Naive thymus-derived CD4-positive, alpha-beta T cell (primary cell): ENCODE results near the gene TMEM170A. TPM values are rescaled to one million over a fixed set of nuclear protein-coding genes. Genes with fewer than 3 reads are reported as not detected.
A peak's percentile ranks its signal among the peaks of the same experiment; 100 is the strongest.
"Not testable (repeated sequence)": the region's sequence is repeated elsewhere in the genome, so short reads cannot be mapped to it uniquely, and the experiment has no call there.

Experiments used
- ATAC-seq: fragments of 150-1000 bp; cut with Tn5 transposase; 2 replicates; pipeline ENCODE4 v1.10.0; 2021; ENCODE audit warnings: mild to moderate bottlenecking, moderate library complexity
- CTCF ChIA-PET: fragments of 350-600 bp; sonication (Branson Sonifier 250); formaldehyde crosslinking; loops from one replicate; lab custom pipeline; 2021; ENCODE audit warnings: antibody characterized with exemption; lab: Charles Lee
- POLR2A ChIA-PET: fragments of 350-600 bp; sonication (Branson Sonifier 250); formaldehyde crosslinking; loops from one replicate; lab custom pipeline; 2021; ENCODE audit warnings: antibody characterized with exemption, inconsistent platforms; lab: Charles Lee
- DNase-seq, 9 donors: peaks; one replicate each; pipeline versions ENCODE4 v3.0.0 to v3.0.0-alpha.2; 2020 to 2022; ENCODE audit warnings: mixed read lengths in 1 of 9
- H3K27ac ChIP-seq: one replicate; pipeline ENCODE4 v1.7.0; 2013; ENCODE audit warnings: mild to moderate bottlenecking, low read depth, low read length, moderate library complexity
- H3K27me3 ChIP-seq, 2 donors: one replicate each; pipeline ENCODE4 v1.7.0; 2013; ENCODE audit warnings: low read length in 2 of 2, mild to moderate bottlenecking in 2 of 2, moderate library complexity in 2 of 2; ENCODE audit not compliant: control insufficient read depth in 2 of 2, insufficient read depth in 2 of 2
- H3K36me3 ChIP-seq, 3 experiments: 1 replicate in 2 of 3; 2 replicates in 1 of 3; pipeline ENCODE4 v1.7.0; 2013; ENCODE audit warnings: low read length in 3 of 3, mild to moderate bottlenecking in 3 of 3, moderate library complexity in 1 of 3; ENCODE audit not compliant: insufficient read depth in 3 of 3, control insufficient read depth in 2 of 3
- H3K4me1 ChIP-seq, 2 donors: one replicate each; pipeline ENCODE4 v1.7.0; 2013; ENCODE audit warnings: low read length in 2 of 2, mild to moderate bottlenecking in 2 of 2, moderate library complexity in 1 of 2; ENCODE audit not compliant: control insufficient read depth in 2 of 2, insufficient read depth in 2 of 2
- H3K4me3 ChIP-seq: 2 replicates; pipeline ENCODE4 v1.7.0; 2013; ENCODE audit warnings: mild to moderate bottlenecking, low read length
- H3K9me3 ChIP-seq, 3 experiments: 1 replicate in 2 of 3; 2 replicates in 1 of 3; pipeline ENCODE4 v1.7.0; 2013; ENCODE audit warnings: low read length in 3 of 3; ENCODE audit not compliant: control insufficient read depth in 2 of 3
- H3K27ac Mint-ChIP-seq, 9 donors: one replicate each; pipeline ENCODE4 v1.8.0; 2020 to 2022; ENCODE audit warnings: mixed read lengths in 9 of 9, mild to moderate bottlenecking in 8 of 9, moderate library complexity in 5 of 9, inconsistent platforms in 2 of 9
- H3K27me3 Mint-ChIP-seq, 5 donors: one replicate each; pipeline ENCODE4 v1.8.0; 2021 to 2022; ENCODE audit warnings: mixed read lengths in 5 of 5, mild to moderate bottlenecking in 1 of 5
- H3K36me3 Mint-ChIP-seq, 5 donors: one replicate each; pipeline ENCODE4 v1.8.0; 2020 to 2022; ENCODE audit warnings: mixed read lengths in 5 of 5, mild to moderate bottlenecking in 3 of 5, inconsistent platforms in 1 of 5
- H3K4me1 Mint-ChIP-seq, 7 donors: one replicate each; pipeline ENCODE4 v1.8.0; 2020 to 2022; ENCODE audit warnings: mixed read lengths in 7 of 7, mild to moderate bottlenecking in 3 of 7, inconsistent platforms in 1 of 7
- H3K4me3 Mint-ChIP-seq, 10 donors: one replicate each; pipeline ENCODE4 v1.8.0; 2020 to 2022; ENCODE audit warnings: mild to moderate bottlenecking in 10 of 10, mixed read lengths in 10 of 10, moderate library complexity in 6 of 10, inconsistent platforms in 2 of 10
- H3K9me3 Mint-ChIP-seq, 11 donors: one replicate each; pipeline ENCODE4 v1.8.0; 2020 to 2022; ENCODE audit warnings: mixed read lengths in 11 of 11, mild to moderate bottlenecking in 4 of 11, inconsistent platforms in 1 of 11, moderate library complexity in 1 of 11
- intact Hi-C, 2 donors: fragments of 100-400 bp; cut with micrococcal nuclease; formaldehyde crosslinking; loops; one replicate each; pipeline ENCODE4 v1.15.1; 2023
- polyA plus RNA-seq, 2 donors: library from polyadenylated mRNA; unstranded; fragments of 300-500 nt; fragmentation: Illumina TruSeq; gene quantifications; one replicate each; pipeline ENCODE4 v1.2.3, GENCODE V29; 2021
- total RNA-seq, 6 experiments: library from RNA in 5 of 6; stranded (reverse) in 5 of 6; gene quantifications; 1 replicate in 5 of 6; 2 replicates in 1 of 6; pipeline ENCODE4 v1.2.3 and lab custom pipeline; 2021 to 2026

Gene TMEM170A
- total and polyA plus RNA-seq, 7 experiments from 2014 or later = 31.0 to 50.9 (median 35.9) TPM

DNA sequence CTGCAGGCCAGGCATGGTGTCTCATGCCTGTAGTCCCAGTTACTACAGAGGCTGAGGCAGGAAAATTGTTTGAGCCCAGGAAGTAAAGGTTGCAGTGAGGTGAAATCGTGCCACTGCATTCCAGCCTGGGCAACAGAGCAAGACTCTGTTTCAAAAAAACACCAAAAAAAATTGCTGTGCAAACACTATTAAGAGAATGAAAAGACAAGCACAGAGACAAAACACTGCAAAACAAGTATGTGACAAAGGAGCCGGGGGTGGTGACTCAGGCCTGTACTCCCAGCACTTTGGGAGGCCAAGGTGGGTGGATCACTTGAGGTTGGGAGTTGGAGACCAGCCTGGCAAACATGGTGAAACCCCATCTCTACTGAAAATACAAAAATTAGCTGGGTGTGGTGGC, 38.0 kb downstream of the TMEM170A start:
- H3K4me1 Mint-ChIP-seq = peaks cover 13 to 65% (median 58%) of the 10 kb centered on the region in 7 donors
- ChIA-PET POLR2A (interaction anchor here (0.6 kb wide), 1 partner anchor 222 kb away, joined by 4 read pairs; no protein-coding TSS in a partner anchor), CTCF (interaction anchor here (1.8 kb wide), 1 partner anchor 39 kb away, joined by 5 read pairs; no protein-coding TSS in a partner anchor)
- H3K9me3 Mint-ChIP-seq, H3K4me3 Mint-ChIP-seq, H3K27me3 ChIP-seq, DNase-seq, ATAC-seq, H3K9me3 ChIP-seq, H3K27ac ChIP-seq, H3K27me3 Mint-ChIP-seq, H3K36me3 ChIP-seq, H3K4me3 ChIP-seq, H3K4me1 ChIP-seq, intact Hi-C loops: not testable (repeated sequence)
- H3K36me3 Mint-ChIP-seq = peaks cover 0 to 10% (median 3%) of the 10 kb centered on the region in 5 donors
- peak overlapping the region in 2 of 9 donors; percentile 22 to 46 for H3K27ac Mint-ChIP-seq

- CTCF ChIA-PET = not testable (repeated sequence)
These were observed 40.3 kb downstream of the TMEM170A start for GRCh38 chr16:75424105-75424762.

GRCh38 chr16:75423723-75424104, 40.8 kb downstream of the TMEM170A start:
- intact Hi-C loops = loop anchor here in 1 of 2 donors (5.0 kb wide), 1 partner anchor 39 kb away; the partner anchor contains the start of gene TMEM170A
- DNase-seq (no peak), ATAC-seq (no peak)
- H3K36me3 ChIP-seq = no peaks in the 10 kb centered on the region
- no peak overlapping the region for H3K27ac ChIP-seq
- Mint-ChIP-seq H3K4me1 (peaks cover 20 to 59% (median 57%) of the 10 kb centered on the region in 7 donors), H3K9me3 (no peaks in the 10 kb centered on the region), H3K4me3 (no peak overlapping the region), H3K36me3 (peaks cover 0 to 6% (median 0%) of the 10 kb centered on the region in 5 donors), H3K27me3 (no peaks in the 10 kb centered on the region), H3K27ac (peak overlapping the region in 5 of 9 donors; percentile 17 to 72 (median 46))
- CTCF ChIA-PET = no interaction called here
- H3K27me3 ChIP-seq = no peaks in the 10 kb centered on the region
- no peak overlapping the region for H3K4me3 ChIP-seq
- no peaks in the 10 kb centered on the region for H3K9me3 ChIP-seq
- H3K4me1 ChIP-seq = peaks cover 0 to 8% of the 10 kb centered on the region in 2 donors
- POLR2A ChIA-PET = no interaction called here

More at GRCh38 chr16:75424105-75424762, 40.3 kb downstream of the TMEM170A start:
- H3K36me3 ChIP-seq, ATAC-seq, DNase-seq, H3K4me1 ChIP-seq, H3K9me3 ChIP-seq, H3K9me3 Mint-ChIP-seq, POLR2A ChIA-PET, H3K27me3 Mint-ChIP-seq, H3K36me3 Mint-ChIP-seq, H3K27ac ChIP-seq, H3K27me3 ChIP-seq, H3K4me3 ChIP-seq: not testable (repeated sequence)
- peaks cover 21 to 62% (median 57%) of the 10 kb centered on the region in 7 donors for H3K4me1 Mint-ChIP-seq
- H3K27ac Mint-ChIP-seq = peak overlapping the region in 3 of 9 donors; percentile 17 to 72 (median 55)
- intact Hi-C loops = loop anchor here in 1 of 2 donors (5.0 kb wide), 1 partner anchor 38 kb away; the partner anchor contains the start of gene TMEM170A
- H3K4me3 Mint-ChIP-seq = peak overlapping the region in 1 of 10 donors; percentile 25

GRCh38 chr16:75421820-75422126, 42.7 kb downstream of the TMEM170A start:
- Mint-ChIP-seq H3K27ac (peak overlapping the region in 8 of 9 donors; percentile 32 to 83 (median 78)), H3K9me3 (no peaks in the 10 kb centered on the region), H3K4me3 (peak overlapping the region in 7 of 10 donors; percentile 20 to 75 (median 43)), H3K4me1 (peaks cover 19 to 58% (median 51%) of the 10 kb centered on the region in 7 donors), H3K27me3 (no peaks in the 10 kb centered on the region), H3K36me3 (no peaks in the 10 kb centered on the region)
- Histone ChIP-seq H3K9me3 (no peaks in the 10 kb centered on the region), H3K4me3 (no peak overlapping the region), H3K36me3 (no peaks in the 10 kb centered on the region), H3K27ac (peak overlapping the region; percentile 29), H3K27me3 (no peaks in the 10 kb centered on the region), H3K4me1 (peaks cover 0 to 8% of the 10 kb centered on the region in 2 donors)
- intact Hi-C loops = loop anchor here in 1 of 2 donors (5.0 kb wide), 1 partner anchor 41 kb away; the partner anchor contains the start of gene TMEM170A
- ChIA-PET POLR2A (interaction anchor here (1.3 kb wide), 1 partner anchor 12 kb away, joined by 5 read pairs; the partner anchor contains the start of gene CFDP1), CTCF (no interaction called here)
- DNase-seq (no peak), ATAC-seq (no peak)

- Mint-ChIP-seq H3K4me1 (peaks cover 19 to 58% (median 51%) of the 10 kb centered on the region in 7 donors), H3K4me3 (peak overlapping the region; percentile 20 to 75 (median 54)), H3K36me3 (no peaks in the 10 kb centered on the region), H3K27me3 (no peaks in the 10 kb centered on the region), H3K9me3 (no peaks in the 10 kb centered on the region), H3K27ac (peak overlapping the region in 8 of 9 donors; percentile 36 to 83 (median 78))
- H3K4me3 ChIP-seq = no peak overlapping the region
- ChIA-PET POLR2A (interaction anchor here (1.3 kb wide), 1 partner anchor 12 kb away, joined by 5 read pairs; the partner anchor contains the start of gene CFDP1), CTCF (interaction anchor here (0.6 to 1.5 kb wide), 3 partner anchors 13 to 221 kb away, joined by 3 to 4 read pairs (median 3); no protein-coding TSS in a partner anchor)
- no peaks in the 10 kb centered on the region for H3K36me3 ChIP-seq
- H3K4me1 ChIP-seq = peaks cover 0 to 8% of the 10 kb centered on the region in 2 donors
- H3K9me3 ChIP-seq = no peaks in the 10 kb centered on the region
- intact Hi-C loops = loop anchor here in 1 of 2 donors (5.0 kb wide), 1 partner anchor 41 kb away; the partner anchor contains the start of gene TMEM170A
- DNase-seq (peak in 3 of 9 donors; percentile 10 to 37 (median 21)), ATAC-seq (peak; percentile 49)
- H3K27ac ChIP-seq = peak overlapping the region; percentile 35
- no peaks in the 10 kb centered on the region for H3K27me3 ChIP-seq
These were observed 43.3 kb downstream of the TMEM170A start for GRCh38 chr16:75420987-75421819.

DNA sequence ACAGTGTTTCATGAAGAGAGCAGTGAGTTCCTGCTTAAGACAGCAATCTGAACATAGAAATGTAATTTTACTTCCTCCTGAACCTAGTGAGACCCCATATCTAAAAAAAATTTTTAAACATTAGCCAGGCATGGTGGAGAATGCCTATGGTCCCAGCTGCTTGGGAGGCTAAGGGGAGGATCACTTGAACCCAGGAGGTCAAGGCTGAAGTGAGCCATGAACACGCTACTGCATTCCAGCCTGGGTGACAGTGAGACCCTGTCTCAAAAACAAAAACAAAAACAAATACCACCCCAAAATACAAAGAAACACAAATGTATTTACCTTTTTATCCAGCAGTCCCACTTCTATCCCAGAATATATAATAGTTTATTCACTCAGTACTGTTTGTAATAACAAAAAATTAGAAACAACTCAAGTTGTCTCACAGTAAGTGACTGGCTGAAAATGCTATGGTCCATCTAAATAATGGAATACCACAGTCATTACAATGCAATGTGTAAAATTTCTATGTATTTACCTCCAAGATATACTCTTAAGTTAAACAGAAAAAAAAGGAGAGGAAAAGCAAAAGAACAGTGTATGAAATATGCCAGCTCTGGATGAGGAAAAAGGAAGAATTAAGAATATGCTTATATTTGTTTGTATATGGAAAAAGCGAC, 47.5 kb downstream of the TMEM170A start:
- peaks cover 4 to 12% (median 5%) of the 10 kb centered on the region in 5 donors for H3K36me3 Mint-ChIP-seq
- H3K27ac ChIP-seq = no peak overlapping the region
- peak overlapping the region in 1 of 9 donors; percentile 31 for H3K27ac Mint-ChIP-seq
- intact Hi-C loops = no loop called here
- peaks cover 17 to 67% (median 40%) of the 10 kb centered on the region in 7 donors for H3K4me1 Mint-ChIP-seq
- ChIA-PET POLR2A (interaction anchor here (2.4 kb wide), 1 partner anchor 16 kb away, joined by 10 read pairs; the partner anchor contains the start of gene CFDP1), CTCF (interaction anchor here (1.4 kb wide), 1 partner anchor 347 kb away, joined by 3 read pairs; no protein-coding TSS in a partner anchor)
- H3K9me3 Mint-ChIP-seq = no peaks in the 10 kb centered on the region
- H3K9me3 ChIP-seq = no peaks in the 10 kb centered on the region
- no peak overlapping the region for H3K4me3 Mint-ChIP-seq
- H3K36me3 ChIP-seq = peaks cover 0 to 10% (median 0%) of the 10 kb centered on the region in 3 experiments
- ATAC-seq (no peak), DNase-seq (no peak)
- no peak overlapping the region for H3K4me3 ChIP-seq
- no peaks in the 10 kb centered on the region for H3K27me3 Mint-ChIP-seq
- H3K4me1 ChIP-seq = peaks cover 0 to 8% of the 10 kb centered on the region in 2 donors
- H3K27me3 ChIP-seq = no peaks in the 10 kb centered on the region
